HepG2 (cell line): ENCODE measurements around the gene ZCRB1. TPM values are rescaled to one million over a fixed set of nuclear protein-coding genes. Genes with fewer than 3 reads are reported as not detected.

ENCODE experiments used
- CHD2 ChIP-seq: IDR thresholded peaks from 2 replicates; pipeline ENCODE4 v1.6.1; 2011; ENCODE audit warnings: low read depth, low read length, improper control_type of control experiment
- KDM1A ChIP-seq: IDR thresholded peaks from 2 replicates; pipeline ENCODE4 v1.6.1; 2016; ENCODE audit warnings: missing compliant biosample characterization
- NR2F2 ChIP-seq: IDR thresholded peaks from 2 replicates; pipeline ENCODE4 v1.6.1; 2012; ENCODE audit warnings: low read depth, inconsistent platforms, borderline replicate concordance
- PHF20 ChIP-seq: sonication (generic); formaldehyde crosslinking; IDR thresholded peaks from 2 replicates; pipeline ENCODE4 v1.5.0; 2020; ENCODE audit warnings: mild to moderate bottlenecking, missing genetic modification reagents
- PHF5A ChIP-seq: IDR thresholded peaks from one replicate; pipeline ENCODE4 v1.6.1; 2018; ENCODE audit warnings: low read depth, missing genetic modification reagents; ENCODE audit not compliant: unreplicated experiment
- RBM39 ChIP-seq: fragments of 200-400 bp; formaldehyde crosslinking; IDR thresholded peaks from one replicate; pipeline ENCODE4 v1.6.1; 2018; ENCODE audit warnings: antibody characterized with exemption, mild to moderate bottlenecking, low read depth, low read length; ENCODE audit not compliant: poor library complexity, severe bottlenecking
- SMARCC2 ChIP-seq: fragments of 450-650 bp; IDR thresholded peaks from 2 replicates; pipeline ENCODE4 v1.6.1; 2017; ENCODE audit warnings: antibody characterized with exemption, mild to moderate bottlenecking
- SRSF1 ChIP-seq: fragments of 200-400 bp; formaldehyde crosslinking; optimal IDR thresholded peaks from 2 replicates; pipeline ENCODE3; 2017; ENCODE audit warnings: mild to moderate bottlenecking, low read depth, low read length, moderate library complexity
- TFDP1 ChIP-seq: IDR thresholded peaks from 2 replicates; pipeline ENCODE4 v1.6.1; 2016; ENCODE audit warnings: missing compliant biosample characterization, missing genetic modification reagents, borderline replicate concordance
- ZHX1 ChIP-seq: sonication (generic); formaldehyde crosslinking; IDR thresholded peaks from 2 replicates; pipeline ENCODE4 v1.8.1; 2022; ENCODE audit warnings: low read depth, mild to moderate bottlenecking, missing genetic modification reagents
- ZNF20 ChIP-seq: sonication (generic); formaldehyde crosslinking; IDR thresholded peaks from 2 replicates; pipeline ENCODE4 v1.4.0; 2020; ENCODE audit warnings: mild to moderate bottlenecking, moderate library complexity, missing genetic modification reagents
- ZNF318 ChIP-seq: sonication (generic); formaldehyde crosslinking; IDR thresholded peaks from 2 replicates; pipeline ENCODE4 v1.4.0; 2020; ENCODE audit warnings: mild to moderate bottlenecking, missing genetic modification reagents
- ZNF329 ChIP-seq: sonication (generic); formaldehyde crosslinking; IDR thresholded peaks from 2 replicates; pipeline ENCODE4 v1.9.0; 2021; ENCODE audit warnings: low read depth, mild to moderate bottlenecking, missing genetic modification reagents
- ZNF335 ChIP-seq: sonication (generic); formaldehyde crosslinking; IDR thresholded peaks from 2 replicates; pipeline ENCODE4 v1.4.0; 2020; ENCODE audit warnings: missing genetic modification reagents
- ZNF652 ChIP-seq: IDR thresholded peaks from 2 replicates; pipeline ENCODE4 v1.6.1; 2016; ENCODE audit warnings: low read depth, borderline replicate concordance
- ZNF703 ChIP-seq: sonication (generic); formaldehyde crosslinking; IDR thresholded peaks from 2 replicates; pipeline ENCODE4 v1.5.1; 2020; ENCODE audit warnings: missing genetic modification reagents, mild to moderate bottlenecking, moderate library complexity, borderline replicate concordance
- ZNF749 ChIP-seq: sonication (generic); formaldehyde crosslinking; IDR thresholded peaks from 2 replicates; pipeline ENCODE4 v1.8.0; 2022; ENCODE audit warnings: mild to moderate bottlenecking, missing genetic modification reagents, moderate library complexity, borderline replicate concordance
- polyA plus RNA-seq, 8 experiments: library from polyadenylated mRNA; depleted of rRNA in 3 of 8; stranded (reverse) in 7 of 8; unstranded in 1 of 8; fragments of >200 nt; fragmentation: Illumina TruSeq in 4 of 8; extraction: Trizol in 4 of 8; gene quantifications; 2 replicates each; pipeline versions ENCODE4 v1.2.1 to v1.2.3, GENCODE V29; 2011 to 2016; ENCODE audit warnings: low read depth in 4 of 8, missing spikeins in 1 of 8, mixed read lengths in 1 of 8; ENCODE audit not compliant: insufficient read depth in 1 of 8
- total RNA-seq, 5 experiments: library from RNA; depleted of rRNA; stranded (reverse); fragments of >200 nt; fragmentation: Illumina TruSeq; extraction: Trizol; gene quantifications; 2 replicates each; pipeline ENCODE4 v1.2.3, GENCODE V29; 2016; ENCODE audit warnings: low read depth in 1 of 5

The ZCRB1 gene
- total and polyA plus RNA-seq, 2 of the 13 experiments (the other 11 are each of a cell fraction or from before 2014, with no cell fraction given): 43.5 to 49.8 TPM

- TF ChIP-seq ZNF703 (0 out of 2 replicates have a peak, but pooled peaks have one; percentile 38), ZNF749 (no peak), SRSF1 (peak; percentile 95), ZNF652 (CRISPR knock-in tag) (peak; percentile 20; the same call in 1 of the 2 replicates), PHF20 (peak; percentile 94), PHF5A (no peak), CHD2 (no peak), ZHX1 (CRISPR knock-in tag) (no peak), RBM39 (peak; percentile 38), ZNF329 (0 out of 2 replicates have a peak, but pooled peaks have one; percentile 62), ZNF20 (no peak), ZNF335 (no peak), KDM1A (CRISPR knock-in tag) (no peak), SMARCC2 (no peak), TFDP1 (CRISPR knock-in tag) (peak; percentile 51; the same call in 1 of the 2 replicates), ZNF318 (CRISPR knock-in tag) (no peak), NR2F2 (no peak)
Measured at GRCh38 chr12:42325653-42326474, at the start of gene ZCRB1, which contains the start of gene PPHLN1 (continued).
